Glutamatergic neuron (in vitro differentiated cells): Measurements from ENCODE around the gene CYP46A1. TPM values are rescaled to one million over a fixed set of nuclear protein-coding genes. Genes with fewer than 3 reads are reported as not detected.

ENCODE experiments used
- DNase-seq: peaks from one replicate; pipeline ENCODE4 v3.0.0; 2022
- H3K27ac Mint-ChIP-seq: one replicate; pipeline ENCODE4 v1.8.0; 2020; ENCODE audit warnings: mild to moderate bottlenecking, mixed read lengths, inconsistent platforms; ENCODE audit not compliant: unreplicated experiment
- H3K27me3 Mint-ChIP-seq: one replicate; pipeline ENCODE4 v1.8.0; 2020; ENCODE audit warnings: mild to moderate bottlenecking, moderate library complexity, mixed read lengths, inconsistent platforms; ENCODE audit not compliant: unreplicated experiment
- H3K36me3 Mint-ChIP-seq: one replicate; pipeline ENCODE4 v1.8.0; 2020; ENCODE audit warnings: mild to moderate bottlenecking, mixed read lengths, inconsistent platforms; ENCODE audit not compliant: unreplicated experiment
- H3K4me1 Mint-ChIP-seq: one replicate; pipeline ENCODE4 v1.8.0; 2020; ENCODE audit warnings: mild to moderate bottlenecking, low read depth, mixed read lengths, inconsistent platforms; ENCODE audit not compliant: unreplicated experiment
- H3K4me3 Mint-ChIP-seq: one replicate; pipeline ENCODE4 v1.8.0; 2020; ENCODE audit warnings: mild to moderate bottlenecking, mixed read lengths, inconsistent platforms; ENCODE audit not compliant: unreplicated experiment
- H3K9me3 Mint-ChIP-seq: one replicate; pipeline ENCODE4 v1.8.0; 2020; ENCODE audit warnings: mild to moderate bottlenecking, moderate library complexity, mixed read lengths, inconsistent platforms; ENCODE audit not compliant: unreplicated experiment
- total RNA-seq: library from RNA; stranded (reverse); fragmentation: NEBNext Ultra II Directional; extraction: Animal tissue kit (Norgen Biotek cat#: 25700); gene quantifications from one replicate; pipeline ENCODE4 v1.2.1, GENCODE V29; 2021; ENCODE audit not compliant: unreplicated experiment
- TF ChIP-seq, protein P1 (sequence below): fragments of 200-600 bp; sonication (generic); IDR thresholded peaks from one replicate; pipeline ENCODE4 v1.5.0; 2021; ENCODE audit not compliant: partially characterized antibody, unreplicated experiment

The CYP46A1 gene
- total RNA-seq, 1 donor from 2014 or later: 2.1 TPM

- Mint-ChIP-seq H3K36me3 (no peaks in the 10 kb centered on the region), H3K4me3 (no peak overlapping the region), H3K4me1 (peaks cover 5% of the 10 kb centered on the region), H3K27me3 (peaks cover 20% of the 10 kb centered on the region), H3K9me3 (peaks cover 2% of the 10 kb centered on the region), H3K27ac (no peak overlapping the region)
- TF ChIP-seq, protein P1, sequence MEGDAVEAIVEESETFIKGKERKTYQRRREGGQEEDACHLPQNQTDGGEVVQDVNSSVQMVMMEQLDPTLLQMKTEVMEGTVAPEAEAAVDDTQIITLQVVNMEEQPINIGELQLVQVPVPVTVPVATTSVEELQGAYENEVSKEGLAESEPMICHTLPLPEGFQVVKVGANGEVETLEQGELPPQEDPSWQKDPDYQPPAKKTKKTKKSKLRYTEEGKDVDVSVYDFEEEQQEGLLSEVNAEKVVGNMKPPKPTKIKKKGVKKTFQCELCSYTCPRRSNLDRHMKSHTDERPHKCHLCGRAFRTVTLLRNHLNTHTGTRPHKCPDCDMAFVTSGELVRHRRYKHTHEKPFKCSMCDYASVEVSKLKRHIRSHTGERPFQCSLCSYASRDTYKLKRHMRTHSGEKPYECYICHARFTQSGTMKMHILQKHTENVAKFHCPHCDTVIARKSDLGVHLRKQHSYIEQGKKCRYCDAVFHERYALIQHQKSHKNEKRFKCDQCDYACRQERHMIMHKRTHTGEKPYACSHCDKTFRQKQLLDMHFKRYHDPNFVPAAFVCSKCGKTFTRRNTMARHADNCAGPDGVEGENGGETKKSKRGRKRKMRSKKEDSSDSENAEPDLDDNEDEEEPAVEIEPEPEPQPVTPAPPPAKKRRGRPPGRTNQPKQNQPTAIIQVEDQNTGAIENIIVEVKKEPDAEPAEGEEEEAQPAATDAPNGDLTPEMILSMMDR: no peak
- DNase-seq: no peak
Observed at GRCh38 chr14:99662846-99663245, 21.3 kb upstream of the CYP46A1 start.

GRCh38 chr14:99663386-99664057 is 20.6 kb upstream of the CYP46A1 start:
- Mint-ChIP-seq H3K27ac (no peak overlapping the region), H3K9me3 (peaks cover 2% of the 10 kb centered on the region), H3K4me3 (no peak overlapping the region), H3K36me3 (no peaks in the 10 kb centered on the region), H3K27me3 (peaks cover 16% of the 10 kb centered on the region), H3K4me1 (peaks cover 5% of the 10 kb centered on the region)
- DNase-seq: no peak
- TF ChIP-seq, protein P1: no peak

DNA sequence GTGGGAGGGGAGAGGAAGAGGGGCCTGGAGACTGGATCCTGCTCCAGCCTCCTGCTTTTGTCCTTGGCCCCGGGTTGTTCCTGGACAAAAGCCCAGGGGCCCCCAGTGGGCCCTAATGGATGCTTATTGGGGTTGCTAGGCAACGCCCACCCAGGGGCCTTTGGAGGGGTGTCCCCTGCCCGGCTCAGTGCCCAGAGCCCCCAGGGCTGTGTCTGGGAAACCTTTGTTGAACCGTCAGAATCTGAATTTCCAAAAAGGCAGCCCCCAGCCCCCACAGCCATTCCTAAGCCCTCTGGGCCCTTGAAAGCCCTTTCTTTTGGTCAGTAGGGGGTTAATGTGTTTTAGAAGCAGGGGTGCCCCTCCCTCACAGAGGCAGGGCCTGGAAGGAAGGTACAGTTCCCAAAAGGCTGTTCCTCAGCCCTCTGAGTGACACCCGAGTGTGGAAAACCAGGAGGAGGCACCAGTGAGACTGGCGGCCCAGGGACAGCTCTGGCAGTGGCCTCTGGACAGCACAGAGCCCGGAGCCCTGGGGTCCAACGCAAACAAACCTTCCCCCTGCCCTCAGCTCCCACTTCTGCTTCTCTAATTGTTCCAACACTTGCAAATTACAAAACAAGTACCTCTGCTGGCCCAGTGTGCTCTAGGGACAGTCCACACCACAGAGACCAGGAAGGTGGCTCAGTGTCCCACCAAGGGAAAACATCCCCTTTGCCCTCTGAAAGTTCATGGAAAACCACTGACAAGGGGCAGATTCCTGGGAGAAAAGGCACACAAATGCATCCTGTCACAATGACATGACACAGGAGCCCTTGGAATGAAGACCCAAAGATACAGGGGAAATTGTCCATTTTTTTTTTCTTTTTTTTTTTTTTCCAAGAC is 19.8 kb upstream of the CYP46A1 start:
- no peak for DNase-seq
- TF ChIP-seq, protein P1: no peak
- no peaks in the 10 kb centered on the region for H3K36me3 Mint-ChIP-seq
- peaks cover 5% of the 10 kb centered on the region for H3K4me1 Mint-ChIP-seq
- peaks cover 15% of the 10 kb centered on the region for H3K27me3 Mint-ChIP-seq
- peaks cover 2% of the 10 kb centered on the region for H3K9me3 Mint-ChIP-seq
- H3K4me3 Mint-ChIP-seq: no peak overlapping the region
- H3K27ac Mint-ChIP-seq: no peak overlapping the region

GRCh38 chr14:99664937-99665273 is 19.2 kb upstream of the CYP46A1 start:
- no peak for DNase-seq
- TF ChIP-seq, protein P1: no peak
- Mint-ChIP-seq H3K36me3 (no peaks in the 10 kb centered on the region), H3K9me3 (peaks cover 2% of the 10 kb centered on the region), H3K4me1 (peaks cover 5% of the 10 kb centered on the region), H3K27ac (no peak overlapping the region), H3K4me3 (no peak overlapping the region), H3K27me3 (peaks cover 15% of the 10 kb centered on the region)

DNA sequence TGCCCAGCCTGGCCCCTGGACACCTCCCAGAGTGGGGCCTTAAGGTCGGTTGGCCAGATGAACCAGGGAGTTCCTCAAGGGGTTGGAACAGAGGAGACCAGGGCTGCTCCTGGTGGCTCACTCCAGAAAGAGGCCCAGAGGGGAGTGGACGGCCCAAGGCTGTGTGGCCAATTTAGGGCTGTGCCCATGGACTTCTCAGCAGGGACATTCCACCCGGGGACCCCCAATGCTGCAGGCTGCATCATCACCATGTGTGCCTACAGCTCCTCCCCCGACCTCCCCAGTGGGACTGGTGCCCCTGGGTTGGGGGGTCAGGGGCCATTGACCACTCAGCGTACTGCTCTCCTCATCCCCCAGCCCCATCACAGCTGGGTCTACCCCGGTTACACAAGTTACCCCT is 17.6 kb upstream of the CYP46A1 start:
- peaks cover 2% of the 10 kb centered on the region for H3K9me3 Mint-ChIP-seq
- peaks cover 10% of the 10 kb centered on the region for H3K27me3 Mint-ChIP-seq
- H3K4me1 Mint-ChIP-seq: peaks cover 5% of the 10 kb centered on the region
- H3K4me3 Mint-ChIP-seq: no peak overlapping the region
- TF ChIP-seq, protein P1: no peak
- DNase-seq: no peak
- H3K27ac Mint-ChIP-seq: no peak overlapping the region
- H3K36me3 Mint-ChIP-seq: no peaks in the 10 kb centered on the region
